AG09309 (cell line): ENCODE data around the gene ERBB4.
A peak's percentile ranks its signal among the peaks of the same experiment; 100 is the strongest.

Source experiments
- DNase-seq: peaks from one replicate; pipeline ENCODE4 v3.0.0-alpha.2; 2010; ENCODE audit warnings: low read depth
- H3K4me3 ChIP-seq: 2 replicates; pipeline ENCODE4 v1.5.1; 2011; ENCODE audit warnings: mild to moderate bottlenecking, low read depth, low read length, moderate library complexity; ENCODE audit not compliant: control insufficient read depth
- CTCF ChIP-seq: IDR thresholded peaks from 2 replicates; pipeline ENCODE4 v1.5.1; 2011; ENCODE audit warnings: mild to moderate bottlenecking, low read depth, low read length, inconsistent platforms; ENCODE audit not compliant: insufficient read depth, control insufficient read depth; ENCODE audit errors: missing control alignments

Gene ERBB4

GRCh38 chr2:211900518-211900917, 638.1 kb downstream of the ERBB4 start:
- no peak overlapping the region for H3K4me3 ChIP-seq
- TF ChIP-seq CTCF: no peak
- no peak for DNase-seq

- no peak overlapping the region for H3K4me3 ChIP-seq
- no peak for TF ChIP-seq CTCF
- no peak for DNase-seq
Observed at GRCh38 chr2:211900000-211900399, 638.6 kb downstream of the ERBB4 start.

- H3K4me3 ChIP-seq: no peak overlapping the region
- TF ChIP-seq CTCF: no peak
- DNase-seq: no peak
Observed at GRCh38 chr2:211898702-211899101, 639.9 kb downstream of the ERBB4 start.

GRCh38 chr2:211881449-211881848, 657.2 kb downstream of the ERBB4 start:
- TF ChIP-seq CTCF: no peak
- no peak for DNase-seq
- H3K4me3 ChIP-seq: no peak overlapping the region

DNA sequence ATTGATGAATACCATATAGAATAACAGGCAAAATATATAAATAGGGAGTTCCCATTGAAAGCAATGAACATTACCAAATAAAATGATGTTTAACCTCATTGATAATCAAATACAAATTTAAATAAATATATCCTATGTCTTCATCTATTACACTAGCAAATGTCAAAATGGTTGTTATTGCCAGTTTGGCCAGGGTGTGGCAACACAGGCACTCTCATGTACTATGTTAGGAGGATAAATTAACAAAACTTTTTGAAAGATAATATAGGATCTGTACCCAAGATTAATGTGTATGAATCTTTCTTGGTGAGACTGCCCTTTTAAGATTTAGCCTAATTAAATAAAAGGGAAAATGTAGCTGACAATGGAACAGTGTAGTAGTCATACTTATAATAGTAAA, 659.3 kb downstream of the ERBB4 start:
- H3K4me3 ChIP-seq: no peak overlapping the region
- DNase-seq: no peak
- peak; percentile 47 for TF ChIP-seq CTCF

- no peak overlapping the region for H3K4me3 ChIP-seq
- TF ChIP-seq CTCF: no peak
- DNase-seq: no peak
Observed at GRCh38 chr2:211877061-211877460, 661.5 kb downstream of the ERBB4 start.

- DNase-seq: no peak
- H3K4me3 ChIP-seq: no peak overlapping the region
- no peak for TF ChIP-seq CTCF
Observed at GRCh38 chr2:211875488-211875887, 663.1 kb downstream of the ERBB4 start.
